ENCODE data around the gene PRIMA1.

The PRIMA1 gene

DNA sequence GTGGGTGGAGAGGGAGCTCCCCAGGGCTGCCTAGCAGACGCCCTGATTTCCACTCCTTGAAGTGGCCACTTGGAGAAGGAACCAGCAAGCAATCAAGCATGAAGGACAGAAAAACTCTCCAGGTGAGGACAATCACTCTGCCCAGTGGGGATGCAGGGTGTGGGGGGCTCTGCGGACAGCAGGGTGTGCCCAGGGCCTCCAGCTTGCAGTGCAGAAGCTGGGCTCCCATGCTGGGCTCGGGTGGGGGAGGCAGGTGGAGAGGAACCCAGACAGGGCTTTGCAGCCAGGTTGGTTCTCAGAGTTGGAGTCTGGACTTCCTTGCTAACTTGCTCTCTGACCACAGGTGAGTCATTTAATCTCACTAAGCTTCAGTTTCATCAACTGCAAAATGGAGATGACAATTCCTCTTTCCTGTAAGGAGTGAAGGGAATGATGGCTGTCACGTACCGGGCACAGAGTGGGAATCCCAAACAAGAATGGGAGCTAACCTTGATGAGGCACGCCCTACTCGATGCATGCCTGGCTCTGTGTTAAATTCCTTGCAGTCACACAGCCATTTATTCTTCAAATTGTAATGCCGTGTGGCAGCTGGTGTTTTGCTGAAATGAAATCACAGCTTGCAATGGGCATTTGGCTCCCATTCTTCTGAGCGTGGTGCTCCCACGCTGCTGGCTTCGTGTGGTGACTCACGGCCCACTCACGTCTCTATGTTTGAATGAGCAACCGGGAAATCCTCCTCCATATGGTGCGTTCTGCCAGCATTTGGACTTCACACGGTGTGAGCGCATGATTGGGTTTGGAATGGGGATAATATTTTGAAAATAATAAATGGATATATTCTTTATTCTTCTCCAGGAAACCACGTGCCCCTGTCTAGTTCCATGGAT lies 75.2 kb downstream of the PRIMA1 start:
- H3K4me3 ChIP-seq (ENCODE audit: low read length), result no peak overlapping the region
- DNase-seq (ENCODE audit: low read depth), result no peak
- TF ChIP-seq, protein P1, sequence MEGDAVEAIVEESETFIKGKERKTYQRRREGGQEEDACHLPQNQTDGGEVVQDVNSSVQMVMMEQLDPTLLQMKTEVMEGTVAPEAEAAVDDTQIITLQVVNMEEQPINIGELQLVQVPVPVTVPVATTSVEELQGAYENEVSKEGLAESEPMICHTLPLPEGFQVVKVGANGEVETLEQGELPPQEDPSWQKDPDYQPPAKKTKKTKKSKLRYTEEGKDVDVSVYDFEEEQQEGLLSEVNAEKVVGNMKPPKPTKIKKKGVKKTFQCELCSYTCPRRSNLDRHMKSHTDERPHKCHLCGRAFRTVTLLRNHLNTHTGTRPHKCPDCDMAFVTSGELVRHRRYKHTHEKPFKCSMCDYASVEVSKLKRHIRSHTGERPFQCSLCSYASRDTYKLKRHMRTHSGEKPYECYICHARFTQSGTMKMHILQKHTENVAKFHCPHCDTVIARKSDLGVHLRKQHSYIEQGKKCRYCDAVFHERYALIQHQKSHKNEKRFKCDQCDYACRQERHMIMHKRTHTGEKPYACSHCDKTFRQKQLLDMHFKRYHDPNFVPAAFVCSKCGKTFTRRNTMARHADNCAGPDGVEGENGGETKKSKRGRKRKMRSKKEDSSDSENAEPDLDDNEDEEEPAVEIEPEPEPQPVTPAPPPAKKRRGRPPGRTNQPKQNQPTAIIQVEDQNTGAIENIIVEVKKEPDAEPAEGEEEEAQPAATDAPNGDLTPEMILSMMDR (conservative IDR thresholded peaks at IDR 0.05; ENCODE audit: low read depth, low read length), result no peak

DNA sequence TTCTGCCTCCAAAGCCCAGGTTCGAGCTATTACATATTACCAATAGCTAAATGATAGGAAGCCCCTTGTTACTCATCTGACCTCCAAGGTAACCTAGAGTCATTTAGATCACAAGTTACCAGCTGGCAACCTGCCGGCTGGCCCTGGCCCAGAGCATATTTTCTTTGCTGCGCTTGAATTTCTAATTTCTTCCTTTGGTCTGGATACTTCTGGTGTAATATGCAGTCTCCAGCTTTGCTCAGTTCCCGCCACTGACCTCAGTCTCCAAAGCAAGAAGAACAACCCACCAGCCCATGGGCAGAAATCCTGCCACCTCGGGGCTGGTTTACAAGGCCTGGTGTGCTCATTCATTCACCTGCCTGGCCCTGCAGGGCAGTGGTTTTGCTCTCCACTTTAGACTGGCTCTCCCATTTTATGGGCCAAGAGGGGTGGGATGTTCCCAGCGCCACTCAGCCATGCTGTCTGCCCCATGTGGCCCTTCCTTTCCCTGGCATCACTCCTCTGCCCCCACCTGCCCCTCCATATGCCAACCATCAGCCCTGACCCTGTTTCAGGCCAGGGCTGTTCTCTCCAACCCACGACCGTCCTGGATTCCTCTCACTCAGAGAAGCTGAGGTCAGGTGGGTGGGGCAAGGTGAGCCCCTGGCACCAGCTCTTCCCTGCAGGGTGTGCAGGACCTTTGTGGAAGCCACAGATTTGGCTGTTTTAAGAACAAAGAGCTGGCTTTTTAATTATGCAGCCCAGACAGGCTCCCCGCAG lies 76.0 kb downstream of the PRIMA1 start:
- DNase-seq (ENCODE audit: low read depth), result no peak
- TF ChIP-seq, protein P1 (conservative IDR thresholded peaks at IDR 0.05; ENCODE audit: low read depth, low read length), result no peak
- H3K4me3 ChIP-seq (ENCODE audit: low read length), result no peak overlapping the region

DNA sequence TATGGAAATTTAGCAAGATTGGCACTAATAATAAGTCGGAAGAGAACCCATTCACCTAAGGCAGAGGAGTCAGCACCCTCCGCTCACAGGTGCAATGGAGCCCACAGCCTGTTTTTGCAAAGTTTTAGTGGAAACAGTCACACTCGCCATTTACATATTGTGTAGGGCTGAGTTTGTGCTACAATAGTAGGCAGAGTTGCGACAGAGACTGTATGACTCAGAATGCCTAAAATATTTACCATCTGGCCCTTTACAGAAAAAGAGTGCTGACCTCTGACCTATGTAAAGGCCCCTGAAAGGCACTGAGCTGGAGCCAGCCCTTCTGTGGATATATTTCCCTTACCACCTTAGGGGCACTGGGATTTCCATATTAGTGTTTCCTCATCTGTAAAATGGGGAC lies 79.0 kb downstream of the PRIMA1 start:
- TF ChIP-seq, protein P1 (conservative IDR thresholded peaks at IDR 0.05; ENCODE audit: low read depth, low read length), result no peak

DNA sequence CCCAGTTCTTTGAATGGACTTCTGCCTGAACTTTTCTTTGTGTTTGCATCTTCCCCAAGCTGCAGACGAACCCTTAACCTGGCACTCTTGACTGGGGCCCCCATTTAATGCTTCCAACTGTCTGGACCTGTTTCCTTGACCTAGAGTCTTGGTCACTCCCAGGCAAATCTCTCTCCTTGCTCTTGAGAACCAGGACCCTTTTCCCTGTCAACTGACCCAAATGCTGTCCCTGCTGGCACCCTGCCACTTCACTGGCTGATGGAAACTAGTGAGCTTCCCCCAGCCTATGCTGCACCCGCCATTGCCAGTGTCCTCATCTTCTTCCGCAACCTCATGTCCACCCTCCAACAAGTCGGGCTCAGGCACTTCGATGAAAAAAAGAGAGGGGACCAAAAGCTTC lies 79.5 kb downstream of the PRIMA1 start:
- TF ChIP-seq, protein P1 (conservative IDR thresholded peaks at IDR 0.05; ENCODE audit: low read depth, low read length), result no peak
- no peak for DNase-seq (ENCODE audit: low read depth)
- H3K4me3 ChIP-seq (ENCODE audit: low read length), result no peak overlapping the region

More for the DNA sequence above, 79.0 kb downstream of the PRIMA1 start:
- H3K4me3 ChIP-seq (ENCODE audit: low read length), result no peak overlapping the region
- DNase-seq (ENCODE audit: low read depth), result no peak

DNA sequence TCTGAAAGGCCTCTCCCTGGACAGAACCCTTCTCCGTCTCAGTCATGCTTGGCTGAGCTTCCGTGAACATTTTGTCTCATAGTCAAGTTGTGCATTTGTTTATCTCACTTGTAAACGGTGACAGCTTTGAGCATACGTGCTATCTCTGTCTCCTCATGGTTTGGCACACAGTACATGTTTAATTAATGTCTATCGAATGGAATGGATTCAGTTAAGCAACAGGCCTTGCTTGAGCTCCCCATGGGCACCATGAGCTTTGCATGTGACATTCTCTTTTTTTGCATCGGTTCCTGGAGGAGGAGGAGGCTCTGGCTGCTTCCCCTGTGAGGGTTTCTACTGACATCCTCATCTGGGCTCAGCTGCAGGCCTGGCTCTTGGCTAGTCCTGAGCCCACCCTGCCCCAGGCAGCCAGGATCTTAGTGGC lies 80.0 kb downstream of the PRIMA1 start:
- DNase-seq (ENCODE audit: low read depth), result no peak
- no peak overlapping the region for H3K4me3 ChIP-seq (ENCODE audit: low read length)
- TF ChIP-seq, protein P1 (conservative IDR thresholded peaks at IDR 0.05; ENCODE audit: low read depth, low read length), result no peak

DNA sequence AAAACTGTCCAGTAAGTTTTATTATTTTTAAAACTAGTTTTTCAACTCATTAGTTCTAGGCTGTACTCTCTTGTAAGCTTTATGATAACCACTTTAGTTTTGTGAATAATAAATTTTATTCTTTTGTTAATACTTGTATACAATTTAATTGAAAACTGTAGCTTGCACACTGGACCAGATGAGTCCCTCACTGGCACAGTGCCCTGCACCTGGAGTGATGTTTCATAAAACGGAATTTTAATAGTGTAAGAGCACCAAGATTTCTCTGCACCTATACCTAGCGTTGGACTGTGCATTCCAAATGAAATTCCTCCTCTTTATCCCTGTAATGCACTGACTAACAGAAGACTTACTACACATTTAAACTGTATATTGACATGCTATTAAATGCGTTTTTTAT lies 80.8 kb downstream of the PRIMA1 start:
- no peak overlapping the region for H3K4me3 ChIP-seq (ENCODE audit: low read length)
- TF ChIP-seq, protein P1 (conservative IDR thresholded peaks at IDR 0.05; ENCODE audit: low read depth, low read length), result no peak
- no peak for DNase-seq (ENCODE audit: low read depth)
